ENCODE measurements around the gene BAIAP2.
A peak's percentile ranks its signal among the peaks of the same experiment; 100 is the strongest.

GRCh38 chr17:81129289-81129688 is 94.3 kb downstream of the BAIAP2 start:
- TF ChIP-seq, protein P1, sequence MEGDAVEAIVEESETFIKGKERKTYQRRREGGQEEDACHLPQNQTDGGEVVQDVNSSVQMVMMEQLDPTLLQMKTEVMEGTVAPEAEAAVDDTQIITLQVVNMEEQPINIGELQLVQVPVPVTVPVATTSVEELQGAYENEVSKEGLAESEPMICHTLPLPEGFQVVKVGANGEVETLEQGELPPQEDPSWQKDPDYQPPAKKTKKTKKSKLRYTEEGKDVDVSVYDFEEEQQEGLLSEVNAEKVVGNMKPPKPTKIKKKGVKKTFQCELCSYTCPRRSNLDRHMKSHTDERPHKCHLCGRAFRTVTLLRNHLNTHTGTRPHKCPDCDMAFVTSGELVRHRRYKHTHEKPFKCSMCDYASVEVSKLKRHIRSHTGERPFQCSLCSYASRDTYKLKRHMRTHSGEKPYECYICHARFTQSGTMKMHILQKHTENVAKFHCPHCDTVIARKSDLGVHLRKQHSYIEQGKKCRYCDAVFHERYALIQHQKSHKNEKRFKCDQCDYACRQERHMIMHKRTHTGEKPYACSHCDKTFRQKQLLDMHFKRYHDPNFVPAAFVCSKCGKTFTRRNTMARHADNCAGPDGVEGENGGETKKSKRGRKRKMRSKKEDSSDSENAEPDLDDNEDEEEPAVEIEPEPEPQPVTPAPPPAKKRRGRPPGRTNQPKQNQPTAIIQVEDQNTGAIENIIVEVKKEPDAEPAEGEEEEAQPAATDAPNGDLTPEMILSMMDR (IDR thresholded peaks at IDR 0.05 in 8 of 11, conservative IDR thresholded peaks at IDR 0.05 in 3 of 11), result peak in 1 of 11 experiments; percentile 12
- TF ChIP-seq POLR2AphosphoS5 (IDR thresholded peaks at IDR 0.05) (no peak), POLR2A (IDR thresholded peaks at IDR 0.05) (no peak)
